Transverse colon (tissue), 4 donors: ENCODE results near the gene FAIM2.
"Not testable (repeated sequence)": the region's sequence is repeated elsewhere in the genome, so short reads cannot be mapped to it uniquely, and the experiment has no call there.

Experiments
- CTCF ChIP-seq, 5 experiments: fragments of 200-600 bp in 3 of 5; fragments of 450-650 bp in 2 of 5; sonication (generic) in 3 of 5; IDR thresholded peaks; 1 replicate in 2 of 5; 2 replicates in 3 of 5; pipeline ENCODE4 v1.5.1; 2016 to 2017; ENCODE audit warnings: antibody characterized with exemption in 5 of 5, inconsistent platforms in 3 of 5, mild to moderate bottlenecking in 2 of 5, moderate library complexity in 1 of 5
- POLR2A ChIP-seq: fragments of 450-650 bp; IDR thresholded peaks from one replicate; pipeline ENCODE4 v1.6.1; 2016; ENCODE audit warnings: antibody characterized with exemption, mild to moderate bottlenecking, moderate library complexity
- POLR2AphosphoS5 ChIP-seq, 3 donors: sonication (generic); formaldehyde crosslinking; IDR thresholded peaks; one replicate each; pipeline ENCODE4 v1.6.1; 2016; ENCODE audit warnings: antibody characterized with exemption in 3 of 3

GRCh38 chr12:49879065-49879464, 24.6 kb downstream of the FAIM2 start:
- TF ChIP-seq CTCF (IDR thresholded peaks at IDR 0.05); POLR2AphosphoS5 (IDR thresholded peaks at IDR 0.05); POLR2A: not testable (repeated sequence)
